GM23338 (cell line): Measurements from ENCODE around the gene TENM3. TPM values are rescaled to one million over a fixed set of nuclear protein-coding genes. Genes with fewer than 3 reads are reported as not detected.

Experiments used
- ATAC-seq: fragments of 200-7000 bp; cut with Tn5 transposase; 3 replicates; pipeline ENCODE4 v1.9.1; 2020
- DNase-seq: peaks from one replicate; pipeline ENCODE4 v3.0.0-alpha.2; 2015; ENCODE audit warnings: low spot score
- H2AFZ ChIP-seq: fragments of 200-600 bp; sonication (generic); 2 replicates; pipeline ENCODE4 v1.8.0; 2016; ENCODE audit warnings: antibody characterized with exemption, mild to moderate bottlenecking, moderate library complexity
- H3F3A ChIP-seq: fragments of 200-600 bp; sonication (generic); replicated peaks from 2 replicates; pipeline ENCODE4 v1.8.0; 2017; ENCODE audit warnings: antibody characterized with exemption, mixed run types, low read depth
- H3K27ac ChIP-seq: fragments of 200-600 bp; sonication (generic); 2 replicates; pipeline ENCODE4 v1.6.1; 2016; ENCODE audit warnings: low read depth
- H3K27me3 ChIP-seq: fragments of 200-600 bp; sonication (generic); 2 replicates; pipeline ENCODE4 v1.8.0; 2016; ENCODE audit warnings: mild to moderate bottlenecking, mixed run types, moderate library complexity; ENCODE audit not compliant: insufficient read depth
- H3K36me3 ChIP-seq: fragments of 200-600 bp; sonication (generic); 2 replicates; pipeline ENCODE4 v1.8.0; 2016; ENCODE audit warnings: mild to moderate bottlenecking; ENCODE audit not compliant: insufficient read depth
- H3K4me1 ChIP-seq: fragments of 200-600 bp; sonication (generic); 2 replicates; pipeline ENCODE4 v1.8.0; 2016; ENCODE audit warnings: mild to moderate bottlenecking, moderate library complexity; ENCODE audit not compliant: insufficient read depth
- H3K4me2 ChIP-seq: fragments of 200-600 bp; sonication (generic); 2 replicates; pipeline ENCODE4 v1.7.1; 2017; ENCODE audit warnings: mixed run types
- H3K4me3 ChIP-seq: fragments of 200-600 bp; sonication (generic); 2 replicates; pipeline ENCODE4 v1.6.1; 2016; ENCODE audit warnings: mixed run types
- H3K79me2 ChIP-seq: fragments of 200-600 bp; sonication (generic); replicated peaks from 2 replicates; pipeline ENCODE4 v1.8.0; 2017; ENCODE audit warnings: mild to moderate bottlenecking; ENCODE audit not compliant: insufficient read depth
- H3K9me2 ChIP-seq: fragments of 200-600 bp; sonication (generic); 2 replicates; pipeline ENCODE4 v1.8.0; 2017; ENCODE audit not compliant: insufficient read depth
- H4K20me1 ChIP-seq: fragments of 200-600 bp; sonication (generic); replicated peaks from 2 replicates; pipeline ENCODE4 v1.8.0; 2017; ENCODE audit warnings: mild to moderate bottlenecking; ENCODE audit not compliant: insufficient read depth
- H3K27ac Mint-ChIP-seq: 2 replicates; pipeline ENCODE4 v1.8.0; 2020; ENCODE audit warnings: inconsistent platforms, mild to moderate bottlenecking, moderate library complexity, mixed read lengths
- H3K27me3 Mint-ChIP-seq: 3 replicates; pipeline ENCODE4 v1.8.0; 2022; ENCODE audit warnings: low read depth, mild to moderate bottlenecking, moderate library complexity, mixed read lengths, inconsistent platforms; ENCODE audit not compliant: insufficient read depth, poor library complexity
- H3K36me3 Mint-ChIP-seq: 3 replicates; pipeline ENCODE4 v1.8.0; 2021; ENCODE audit warnings: low read depth, mild to moderate bottlenecking, inconsistent platforms, moderate library complexity, mixed read lengths
- H3K4me1 Mint-ChIP-seq: 3 replicates; pipeline ENCODE4 v1.8.0; 2020; ENCODE audit warnings: mild to moderate bottlenecking, inconsistent platforms, mixed read lengths
- H3K4me3 Mint-ChIP-seq: 3 replicates; pipeline ENCODE4 v1.8.0; 2021; ENCODE audit warnings: moderate library complexity, mild to moderate bottlenecking, inconsistent platforms, mixed read lengths
- H3K9me3 Mint-ChIP-seq: 3 replicates; pipeline ENCODE4 v1.8.0; 2020; ENCODE audit warnings: moderate library complexity, mild to moderate bottlenecking, inconsistent platforms, mixed read lengths
- CREB1 ChIP-seq: fragments of 250-450 bp; sonication (Bioruptor Pico); IDR thresholded peaks from 2 replicates; pipeline ENCODE4 v1.5.0; 2020; ENCODE audit warnings: low read depth, mild to moderate bottlenecking, moderate library complexity
- ETS1 ChIP-seq: IDR thresholded peaks from 2 replicates; pipeline ENCODE4 v1.6.1; 2016; ENCODE audit warnings: antibody characterized with exemption
- EZH2 ChIP-seq: fragments of 200-600 bp; sonication (generic); IDR thresholded peaks from one replicate; pipeline ENCODE4 v1.8.0; 2017; ENCODE audit warnings: antibody characterized with exemption, mild to moderate bottlenecking, low read depth; ENCODE audit not compliant: unreplicated experiment
- EZH2phosphoT487 ChIP-seq: fragments of 200-600 bp; sonication (generic); IDR thresholded peaks from one replicate; pipeline ENCODE4 v1.8.1; 2018; ENCODE audit warnings: antibody characterized with exemption; ENCODE audit not compliant: unreplicated experiment
- JUNB ChIP-seq: IDR thresholded peaks from one replicate; pipeline ENCODE4 v1.6.1; 2016; ENCODE audit warnings: antibody characterized with exemption; ENCODE audit not compliant: unreplicated experiment
- NANOG ChIP-seq: IDR thresholded peaks from 2 replicates; pipeline ENCODE4 v1.6.1; 2016; ENCODE audit warnings: antibody characterized with exemption, borderline replicate concordance
- POLR2AphosphoS5 ChIP-seq: IDR thresholded peaks from 2 replicates; pipeline ENCODE4 v1.6.1; 2016; ENCODE audit warnings: antibody characterized with exemption, low read depth
- REST ChIP-seq: IDR thresholded peaks from one replicate; pipeline ENCODE4 v1.6.1; 2018; ENCODE audit warnings: antibody characterized with exemption; ENCODE audit not compliant: unreplicated experiment
- STAT1 ChIP-seq: IDR thresholded peaks from one replicate; pipeline ENCODE4 v1.6.1; 2016; ENCODE audit warnings: antibody characterized with exemption; ENCODE audit not compliant: unreplicated experiment
- ZNF114 ChIP-seq: fragments of 250-450 bp; sonication (Bioruptor Pico); IDR thresholded peaks from 2 replicates; pipeline ENCODE4 v1.5.0; 2020; ENCODE audit warnings: mild to moderate bottlenecking, moderate library complexity
- ZNF331 ChIP-seq: fragments of 250-450 bp; sonication (Bioruptor Pico); IDR thresholded peaks from 2 replicates; pipeline ENCODE4 v1.5.0; 2020; ENCODE audit warnings: low read depth, mild to moderate bottlenecking, moderate library complexity
- ZNF462 ChIP-seq: fragments of 250-450 bp; sonication (Bioruptor Pico); IDR thresholded peaks from 2 replicates; pipeline ENCODE4 v1.5.0; 2020; ENCODE audit warnings: mild to moderate bottlenecking, moderate library complexity
- polyA plus RNA-seq: library from polyadenylated mRNA; unstranded; fragments of >200 nt; fragmentation: Nextera tagmentation; extraction: Ambion mirVana; gene quantifications from 2 replicates; pipeline ENCODE4 v1.2.1, GENCODE V29; 2016
- total RNA-seq: library from RNA; depleted of rRNA; stranded (reverse); fragments of >200 nt; shearing (Covaris generic); gene quantifications from 2 replicates; pipeline ENCODE4 v1.2.3, GENCODE V29; 2014
- TF ChIP-seq, protein P1 (sequence below), 2 experiments: fragments of 200-600 bp in 1 of 2; sonication (generic) in 1 of 2; conservative IDR thresholded peaks; 2 replicates each; pipeline versions ENCODE4 v1.5.1 to v1.6.1; 2016 to 2017; ENCODE audit warnings: antibody characterized with exemption in 2 of 2, low read depth in 2 of 2, mild to moderate bottlenecking in 2 of 2, moderate library complexity in 1 of 2

TENM3 gene
- total and polyA plus RNA-seq, 2 experiments from 2014 or later, result 22.2 to 128 TPM

GRCh38 chr4:182825786-182826185 is 582.6 kb downstream of the TENM3 start:
- Histone ChIP-seq H3F3A (no peaks in the 10 kb centered on the region), H3K4me1 (no peaks in the 10 kb centered on the region), H3K27ac (no peak overlapping the region), H3K4me3 (no peak overlapping the region), H2AFZ (peak overlapping the region; percentile 32; the same call in 1 of the 2 replicates), H3K9me2 (no peaks in the 10 kb centered on the region), H4K20me1 (no peaks in the 10 kb centered on the region), H3K79me2 (no peaks in the 10 kb centered on the region), H3K4me2 (no peak overlapping the region), H3K27me3 (no peaks in the 10 kb centered on the region), H3K36me3 (no peaks in the 10 kb centered on the region)
- peaks cover 11% of the 10 kb centered on the region for H3K27me3 Mint-ChIP-seq
- peaks cover 25% of the 10 kb centered on the region for H3K4me1 Mint-ChIP-seq
- no peaks in the 10 kb centered on the region for H3K9me3 Mint-ChIP-seq
- ATAC-seq (peak; percentile 22), DNase-seq (no peak)
- H3K27ac Mint-ChIP-seq, result peak overlapping the region; percentile 68; the same call in 1 of the 2 replicates
- H3K4me3 Mint-ChIP-seq, result no peak overlapping the region
- H3K36me3 Mint-ChIP-seq, result no peaks in the 10 kb centered on the region
- TF ChIP-seq, protein P1, sequence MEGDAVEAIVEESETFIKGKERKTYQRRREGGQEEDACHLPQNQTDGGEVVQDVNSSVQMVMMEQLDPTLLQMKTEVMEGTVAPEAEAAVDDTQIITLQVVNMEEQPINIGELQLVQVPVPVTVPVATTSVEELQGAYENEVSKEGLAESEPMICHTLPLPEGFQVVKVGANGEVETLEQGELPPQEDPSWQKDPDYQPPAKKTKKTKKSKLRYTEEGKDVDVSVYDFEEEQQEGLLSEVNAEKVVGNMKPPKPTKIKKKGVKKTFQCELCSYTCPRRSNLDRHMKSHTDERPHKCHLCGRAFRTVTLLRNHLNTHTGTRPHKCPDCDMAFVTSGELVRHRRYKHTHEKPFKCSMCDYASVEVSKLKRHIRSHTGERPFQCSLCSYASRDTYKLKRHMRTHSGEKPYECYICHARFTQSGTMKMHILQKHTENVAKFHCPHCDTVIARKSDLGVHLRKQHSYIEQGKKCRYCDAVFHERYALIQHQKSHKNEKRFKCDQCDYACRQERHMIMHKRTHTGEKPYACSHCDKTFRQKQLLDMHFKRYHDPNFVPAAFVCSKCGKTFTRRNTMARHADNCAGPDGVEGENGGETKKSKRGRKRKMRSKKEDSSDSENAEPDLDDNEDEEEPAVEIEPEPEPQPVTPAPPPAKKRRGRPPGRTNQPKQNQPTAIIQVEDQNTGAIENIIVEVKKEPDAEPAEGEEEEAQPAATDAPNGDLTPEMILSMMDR (conservative IDR thresholded peaks at IDR 0.05; ENCODE audit: low read depth in 2 of 2), result no peak
- TF ChIP-seq EZH2phosphoT487 (no peak), POLR2AphosphoS5 (no peak), JUNB (no peak), NANOG (no peak), REST (no peak), ETS1 (no peak), ZNF114 (CRISPR knock-in tag) (no peak), ZNF331 (CRISPR knock-in tag) (no peak), EZH2 (no peak), CREB1 (CRISPR knock-in tag) (no peak), STAT1 (no peak), ZNF462 (CRISPR knock-in tag) (no peak)
